NCI-H2196 treated with DMSO at 0.1 percent for 48 hours (cell line): ENCODE measurements around the gene EXOC6B.

Source experiments
- DNase-seq: peaks from one replicate; lab custom pipeline; 2025; ENCODE audit not compliant: unreplicated experiment; lab: John Stamatoyannopoulos, UW

The EXOC6B gene

DNA sequence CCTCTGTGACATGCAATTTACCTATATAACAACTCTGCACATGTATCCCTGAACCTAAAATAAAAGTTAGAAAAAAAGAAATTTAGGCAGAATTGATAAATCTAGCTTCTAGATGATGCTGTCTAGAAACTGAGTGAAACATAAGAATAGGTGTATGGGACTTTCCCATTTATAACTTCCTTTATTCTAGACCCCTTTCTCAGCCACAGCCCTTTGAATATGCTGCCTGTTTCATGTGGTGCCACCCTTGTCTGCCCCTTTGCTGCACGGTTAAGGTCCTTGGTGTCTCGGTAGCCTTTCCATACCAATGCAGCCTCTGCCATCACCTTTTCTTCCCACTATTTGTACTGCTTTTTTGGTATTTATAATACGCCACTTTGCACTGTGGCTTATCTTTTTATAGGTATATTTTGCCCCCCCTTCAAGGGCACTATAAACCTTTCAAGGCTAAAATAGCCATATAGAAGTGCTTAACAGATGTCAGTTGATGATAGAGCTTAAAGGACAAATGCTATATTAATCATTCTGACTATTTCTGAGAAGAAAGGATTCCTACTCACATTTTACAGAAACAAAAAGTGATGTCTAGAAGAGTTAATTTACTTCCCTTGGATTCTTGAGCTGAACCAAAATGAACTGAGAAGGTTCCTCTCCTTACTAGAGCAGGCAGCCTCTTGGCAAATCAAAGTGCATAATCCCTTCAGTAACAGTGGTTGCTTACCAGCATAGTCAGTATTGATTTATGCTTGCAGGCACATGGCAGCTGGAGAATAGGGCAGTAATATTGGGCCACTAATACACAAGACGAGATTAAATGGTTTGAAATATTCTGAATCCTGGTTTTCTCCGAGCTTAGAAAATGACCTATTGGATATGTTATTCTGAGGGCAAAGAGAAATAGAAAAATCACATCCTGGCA, 590.1 kb downstream of the EXOC6B start:
- DNase-seq, result no peak

DNA sequence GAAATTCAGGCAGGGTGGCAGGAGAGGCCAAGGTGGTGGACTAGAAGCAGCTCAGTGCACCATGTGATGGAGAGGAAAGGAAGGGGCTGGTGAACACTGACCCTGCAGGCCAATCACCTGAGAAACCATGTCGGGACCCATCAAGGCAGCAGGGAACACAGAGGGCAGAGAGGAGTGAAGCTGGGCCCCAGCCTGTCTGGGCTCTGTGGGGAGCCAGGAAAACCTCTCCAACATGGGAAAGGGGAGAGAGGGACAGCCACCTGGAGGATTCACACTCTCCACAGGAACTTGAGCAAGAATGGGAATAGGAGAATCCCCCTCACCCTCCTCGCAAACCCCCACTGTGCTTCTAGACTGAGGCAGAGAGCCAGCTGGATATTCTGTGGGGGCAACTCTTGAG, 592.6 kb downstream of the EXOC6B start:
- DNase-seq, result no peak

DNA sequence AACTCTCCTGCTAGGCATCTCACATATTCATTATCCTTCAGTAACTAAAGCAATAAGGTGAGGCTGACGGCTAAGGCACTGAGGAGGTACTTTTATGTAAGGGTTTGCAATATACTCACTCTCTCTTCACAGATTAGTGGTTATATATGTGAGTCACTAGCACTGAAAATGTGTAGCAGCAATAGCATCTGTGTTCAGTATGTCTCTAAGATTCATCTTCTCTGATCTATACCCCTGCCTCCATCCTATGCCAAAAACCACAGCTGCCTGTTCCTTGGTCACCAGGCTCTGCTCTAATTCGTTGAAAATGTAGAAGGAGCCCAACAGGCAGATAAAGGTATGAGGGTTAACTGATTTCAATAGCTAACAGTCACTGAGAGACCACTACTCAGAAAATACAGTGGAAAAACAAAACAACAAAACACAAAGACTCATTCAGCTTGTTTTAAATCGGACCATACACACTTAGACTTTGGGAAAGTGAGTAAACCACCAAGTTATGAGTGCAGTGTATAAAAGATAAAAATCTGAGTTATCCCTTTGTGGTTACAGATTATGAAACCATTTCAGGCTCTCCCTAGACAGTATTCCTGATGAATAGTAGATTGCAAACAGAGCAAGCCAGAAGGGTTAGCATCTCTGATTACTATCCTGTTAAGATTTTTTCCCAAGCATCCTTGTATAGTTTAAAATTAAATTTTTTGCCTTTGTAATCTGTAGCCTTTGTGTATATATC, 602.8 kb downstream of the EXOC6B start:
- no peak for DNase-seq

DNA sequence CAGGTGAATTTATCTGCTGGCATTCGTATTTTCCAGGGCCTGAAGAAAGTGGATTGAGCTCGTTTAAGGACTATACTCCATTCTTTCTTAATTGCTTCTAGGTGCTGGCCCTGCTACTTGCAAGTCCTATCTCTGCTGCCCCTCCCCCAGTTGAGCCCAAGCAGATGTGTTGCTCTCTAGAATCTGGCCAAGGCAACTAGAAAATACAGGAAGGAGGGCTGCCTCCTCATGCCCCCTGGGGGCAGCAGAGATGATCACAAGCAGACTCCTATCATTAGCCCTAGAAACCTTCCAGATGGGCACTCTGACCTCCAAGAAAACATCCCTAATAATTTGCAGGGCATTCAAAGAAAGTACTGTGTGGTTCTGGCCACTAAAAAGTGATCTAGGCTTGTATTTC, 605.7 kb downstream of the EXOC6B start:
- no peak for DNase-seq

DNA sequence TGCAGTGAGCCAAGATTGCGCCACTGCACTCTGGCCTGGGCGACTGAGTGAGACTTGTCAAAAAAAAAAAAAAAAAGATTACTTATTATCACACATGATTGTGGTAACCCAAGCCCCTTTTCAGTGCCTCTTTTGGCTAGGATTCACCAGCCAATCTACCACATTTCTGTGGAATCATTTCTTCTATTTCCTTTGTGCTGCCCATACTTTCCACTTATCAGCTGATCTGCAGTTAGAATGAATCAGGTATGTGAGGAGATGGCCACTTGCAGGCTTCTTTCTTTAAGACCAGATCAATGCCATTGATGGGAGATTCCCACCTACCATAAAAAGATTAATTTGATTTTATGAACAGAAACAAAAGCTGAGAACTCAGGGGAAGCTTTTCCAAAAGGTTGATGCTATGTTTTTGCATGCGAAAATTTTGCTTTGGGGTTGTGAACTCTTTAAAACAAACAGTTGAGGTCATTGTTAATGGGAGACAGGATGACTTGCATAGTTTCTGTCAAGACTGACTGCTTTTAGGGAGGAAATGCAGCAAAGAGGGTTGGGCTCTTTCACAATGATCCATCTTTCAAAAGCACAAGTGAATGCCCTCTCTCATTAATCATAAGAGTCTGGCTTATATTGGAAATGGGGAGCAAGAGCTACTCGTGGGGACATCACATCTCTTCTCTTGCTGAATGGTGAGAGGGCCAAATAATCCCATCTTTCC, 611.2 kb downstream of the EXOC6B start:
- no peak for DNase-seq

DNA sequence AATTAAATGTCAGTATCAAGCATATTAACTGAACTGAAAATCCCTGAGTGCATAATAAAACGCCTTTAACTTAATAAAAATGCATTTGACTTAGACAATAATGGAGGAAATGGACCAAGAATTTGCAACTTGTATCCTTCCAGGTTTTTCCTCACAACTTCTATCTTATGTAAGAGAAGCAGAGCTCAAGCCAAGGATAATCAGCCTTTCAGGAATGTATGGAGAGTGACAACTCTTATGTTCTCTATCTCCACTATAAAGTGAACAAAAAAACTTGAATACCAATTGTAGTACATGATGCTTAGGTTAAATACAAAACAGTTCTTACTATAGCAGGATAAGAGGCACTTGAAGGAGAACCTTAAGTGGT, 613.4 kb downstream of the EXOC6B start:
- no peak for DNase-seq

DNA sequence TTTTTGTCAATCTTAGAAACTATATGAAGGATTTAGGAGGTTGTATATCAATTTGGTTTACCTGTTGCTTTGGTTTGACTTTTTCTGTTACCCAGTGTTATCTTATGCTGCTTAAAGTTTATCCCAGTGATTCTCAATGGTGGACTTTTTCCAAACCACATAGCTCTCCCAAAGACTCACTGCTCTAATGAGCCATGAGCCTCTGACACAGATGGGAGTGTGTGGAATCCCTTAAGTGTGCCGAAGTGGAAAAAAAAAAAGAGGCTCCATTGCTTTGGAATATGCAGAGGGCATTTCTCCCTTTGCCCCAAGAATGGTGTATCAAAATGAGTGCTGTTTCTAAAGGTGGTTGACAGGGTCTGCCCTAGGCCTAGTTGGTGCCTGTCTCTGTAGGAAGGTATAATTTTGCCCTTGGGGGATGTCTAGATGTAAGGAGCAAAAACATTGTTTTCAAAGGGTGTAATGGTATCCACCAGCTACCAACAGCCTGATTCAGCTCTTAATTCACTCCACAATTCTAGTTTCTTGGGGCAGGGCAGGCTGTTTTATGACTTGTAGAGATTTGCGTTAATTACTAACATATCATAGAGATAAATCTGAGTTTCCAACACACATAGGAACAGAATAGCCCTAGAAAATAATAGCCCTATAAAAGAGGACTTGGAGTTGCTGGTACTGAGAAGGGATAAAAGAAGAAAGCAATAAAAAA, 613.9 kb downstream of the EXOC6B start:
- DNase-seq, result no peak

DNA sequence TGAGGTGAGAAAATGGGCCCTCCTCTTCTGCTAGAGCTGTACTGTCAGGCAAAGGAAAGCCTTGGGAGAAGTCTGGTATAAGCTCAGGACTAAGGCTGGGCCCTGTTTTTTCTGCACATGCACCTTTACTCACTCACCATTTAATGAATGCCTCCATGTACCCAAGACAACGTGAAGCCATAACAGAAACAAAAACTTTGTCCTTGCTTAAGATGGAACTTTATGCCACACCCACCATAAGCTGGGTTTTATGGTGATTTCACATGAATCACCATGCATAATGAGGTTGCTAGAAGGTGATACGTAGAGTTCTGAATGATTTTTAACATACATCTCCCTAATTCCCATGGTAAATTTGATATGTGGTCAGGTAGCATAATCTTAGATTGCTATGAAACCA, 614.5 kb downstream of the EXOC6B start:
- DNase-seq, result no peak

DNA sequence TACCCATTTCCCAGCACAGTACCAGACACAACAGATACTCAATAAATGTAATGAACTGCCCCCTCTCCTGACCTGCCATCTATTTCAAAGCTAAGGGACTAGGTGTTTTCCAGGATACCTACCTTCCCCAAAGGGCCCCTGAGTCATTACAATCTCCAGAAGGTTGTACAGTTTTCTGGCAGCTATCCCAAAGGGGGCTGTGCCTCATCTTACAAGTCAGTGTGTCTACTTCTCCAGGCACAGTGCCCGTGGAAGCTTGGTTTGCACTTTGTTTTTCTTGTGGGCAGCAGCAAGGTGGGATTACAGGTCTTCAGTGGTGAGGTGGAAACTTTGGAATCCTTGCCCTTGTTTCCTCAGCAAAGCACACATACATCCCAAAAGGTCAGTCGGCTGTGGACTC, 615.4 kb downstream of the EXOC6B start:
- DNase-seq, result no peak

DNA sequence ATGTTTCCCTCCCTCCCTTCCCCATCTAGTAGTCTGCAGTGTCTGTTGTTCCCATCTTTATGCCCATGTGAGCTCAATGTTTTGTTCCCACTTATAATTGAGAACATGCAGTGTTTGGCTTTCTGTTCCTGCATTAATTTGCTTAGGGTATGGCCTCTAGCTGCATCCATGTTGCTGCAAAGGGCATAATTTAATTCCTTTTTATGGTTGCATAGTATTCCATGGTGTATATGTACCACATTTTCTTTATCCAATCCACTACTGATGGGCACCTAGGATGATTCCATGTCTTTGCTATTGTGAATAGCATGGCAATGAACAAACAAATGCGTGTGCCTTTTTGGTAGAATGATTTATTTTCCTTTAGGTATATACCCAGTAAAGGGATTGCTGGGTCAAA, 617.6 kb downstream of the EXOC6B start:
- DNase-seq, result no peak

DNA sequence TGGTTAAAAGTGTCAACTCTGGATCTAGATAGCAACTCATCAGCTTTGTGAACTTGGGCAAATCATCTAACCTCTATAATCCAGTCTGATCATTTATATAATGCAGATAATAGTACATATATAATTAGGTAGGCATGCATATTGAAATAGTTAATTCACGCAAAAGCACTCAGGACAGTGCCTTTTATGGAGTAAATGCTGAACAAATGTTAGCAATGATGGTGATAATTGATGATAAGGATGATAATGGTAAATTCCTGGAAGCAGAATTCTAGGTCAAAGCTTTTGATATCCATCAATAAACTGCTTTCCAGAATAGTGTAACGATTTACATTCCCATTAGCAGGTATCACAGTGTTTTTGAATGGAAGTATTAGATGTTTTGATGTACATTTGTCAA, 618.5 kb downstream of the EXOC6B start:
- no peak for DNase-seq

DNA sequence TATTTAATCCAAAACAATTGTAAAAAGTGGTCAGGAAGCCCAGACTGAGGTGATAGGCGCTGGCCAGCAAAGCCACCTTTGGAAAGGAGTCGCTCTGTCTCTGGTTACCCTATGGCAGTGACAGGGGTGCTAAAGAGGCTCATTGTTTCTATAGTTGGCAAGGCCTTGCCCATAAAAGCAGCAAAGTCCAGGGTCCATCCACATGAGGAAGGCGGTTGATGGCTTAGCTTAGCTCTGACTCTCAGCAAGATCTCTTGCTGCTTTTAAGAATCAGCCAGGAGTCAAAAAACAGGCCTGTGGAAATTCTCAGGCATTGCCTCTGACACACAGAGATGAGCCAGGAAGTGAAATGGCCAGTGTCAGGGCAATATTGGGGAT, 620.3 kb downstream of the EXOC6B start:
- no peak for DNase-seq

DNA sequence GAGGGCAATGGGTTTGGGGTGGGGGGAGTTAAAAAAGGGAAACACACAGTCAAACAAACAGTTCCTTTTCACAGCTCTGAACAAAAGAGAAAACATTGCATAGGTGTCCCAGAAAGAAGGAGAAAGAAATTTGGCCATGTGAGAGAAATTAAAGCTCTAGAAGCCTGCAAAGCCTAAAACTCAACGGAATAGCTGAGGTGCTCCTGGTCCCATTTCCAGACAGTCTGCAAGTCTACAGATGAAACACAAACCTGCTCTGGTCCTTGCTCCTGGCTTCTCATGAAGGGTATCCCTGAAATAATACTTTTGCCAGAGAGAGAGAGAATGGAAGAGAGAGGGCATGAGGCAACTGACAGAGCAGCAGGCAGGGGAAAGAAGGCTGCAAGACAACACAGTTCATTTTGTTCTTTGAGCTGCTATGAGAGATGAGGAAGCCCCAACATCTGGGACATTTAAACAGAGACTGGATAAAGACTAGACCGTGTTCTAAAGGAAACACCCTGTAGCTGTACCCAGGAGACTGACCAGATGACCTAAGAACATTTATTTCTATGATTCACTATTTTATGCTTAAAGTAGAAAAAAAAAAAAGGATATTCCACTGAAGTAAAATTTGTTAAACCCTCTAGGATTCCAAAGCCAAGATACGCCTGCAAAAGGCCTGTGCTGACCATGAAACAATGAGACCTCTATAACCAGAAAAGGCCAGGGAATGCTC, 620.9 kb downstream of the EXOC6B start:
- DNase-seq, result no peak

DNA sequence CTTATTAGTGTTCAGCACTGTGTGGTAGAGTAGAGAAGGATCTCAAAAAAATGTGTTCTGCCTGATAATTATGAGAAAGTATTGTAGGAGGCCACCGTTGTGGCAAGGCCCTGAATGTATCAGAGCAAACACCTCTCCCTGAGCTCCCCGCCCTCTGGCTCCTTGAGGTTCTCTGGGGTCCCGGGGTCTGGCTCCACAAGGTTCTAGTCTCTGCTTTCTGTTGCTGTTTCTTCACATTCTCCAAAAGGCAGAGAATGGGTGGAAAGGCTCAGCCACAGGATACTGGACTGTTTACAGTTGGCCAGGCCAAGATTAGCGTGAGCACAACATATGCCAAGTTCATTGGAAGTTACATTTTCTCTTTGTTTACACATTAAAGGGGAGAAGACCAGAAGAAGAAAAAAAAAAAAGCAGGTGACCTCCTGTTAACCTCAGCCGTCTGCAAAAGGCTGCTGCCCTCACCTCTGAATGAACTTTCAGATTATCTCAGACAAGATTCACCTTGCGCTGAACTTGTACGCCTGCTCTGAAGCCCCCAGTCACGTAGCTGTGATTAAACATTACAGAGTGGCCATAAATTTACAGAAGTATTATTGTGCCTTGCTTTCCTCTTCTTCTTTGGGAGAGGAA, 621.6 kb downstream of the EXOC6B start:
- DNase-seq, result no peak

DNA sequence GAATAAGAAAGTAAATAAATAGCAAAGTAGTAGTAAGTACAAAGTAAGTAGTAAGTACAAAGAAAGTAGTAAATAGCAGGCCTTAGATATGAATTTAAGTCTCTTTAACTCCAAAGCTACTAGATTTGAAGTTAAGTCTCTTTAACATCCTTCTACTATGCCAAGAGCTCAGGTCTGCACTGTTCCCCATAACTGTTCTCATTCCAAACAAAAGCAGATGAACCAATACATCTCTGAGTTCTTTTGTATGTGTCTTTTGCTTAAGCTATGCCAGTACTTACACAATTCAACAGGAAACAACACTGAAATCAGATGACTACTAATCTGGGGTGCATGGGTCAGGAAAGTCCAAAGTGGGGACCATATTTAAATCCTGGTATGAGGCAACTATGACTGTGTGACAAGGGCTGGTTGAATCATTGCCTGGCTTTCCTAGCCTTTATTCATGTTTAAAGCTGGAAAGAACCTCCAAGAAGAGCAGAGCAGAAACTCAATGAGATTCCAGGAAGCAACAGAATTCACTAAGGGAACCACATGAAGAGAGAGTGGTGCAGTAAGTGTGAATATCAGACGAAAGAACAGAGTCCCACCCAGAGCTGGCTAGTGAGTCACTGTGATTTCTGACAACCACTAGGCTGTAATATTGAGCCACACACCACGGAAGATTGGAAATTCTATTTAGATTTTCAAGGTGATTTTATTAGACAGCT, 627.1 kb downstream of the EXOC6B start:
- no peak for DNase-seq

DNA sequence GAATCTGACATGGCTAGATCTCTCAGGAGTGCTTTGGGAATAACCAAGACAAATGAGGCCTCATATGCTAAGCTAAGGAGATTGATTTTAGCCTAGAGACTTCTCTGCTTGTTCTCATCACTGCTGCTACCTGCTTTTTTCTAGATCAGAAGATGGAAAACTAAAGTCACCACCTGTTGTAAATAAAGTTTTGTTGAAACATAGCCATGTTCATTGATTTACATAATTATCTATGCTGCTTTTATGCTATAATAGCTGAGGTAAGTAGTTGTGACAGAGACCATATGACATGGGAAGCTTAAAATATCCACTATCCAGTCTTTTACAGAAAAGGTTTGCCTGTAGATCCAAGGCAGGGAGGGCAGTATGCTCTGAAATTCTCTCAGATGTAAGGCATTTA, 632.1 kb downstream of the EXOC6B start:
- DNase-seq, result no peak

DNA sequence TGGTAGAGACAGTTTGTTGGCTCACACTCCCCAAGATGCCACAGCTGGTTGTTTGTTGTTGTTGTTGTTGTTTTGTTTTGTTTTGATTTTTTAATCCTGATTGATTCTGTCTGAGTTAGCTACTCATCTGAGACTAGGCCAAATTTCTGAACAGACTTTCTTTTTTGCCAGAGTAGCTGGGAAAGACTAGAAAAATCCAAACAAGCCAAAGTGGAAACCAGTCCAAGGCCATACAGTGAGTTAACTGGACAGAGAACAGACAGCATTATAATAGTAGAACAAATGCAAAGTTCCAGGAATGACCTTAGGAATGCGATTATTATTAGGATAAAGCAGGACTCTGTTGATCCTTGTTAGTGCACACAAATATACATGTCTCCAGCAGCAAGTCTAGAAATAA, 634.4 kb downstream of the EXOC6B start:
- DNase-seq, result no peak

DNA sequence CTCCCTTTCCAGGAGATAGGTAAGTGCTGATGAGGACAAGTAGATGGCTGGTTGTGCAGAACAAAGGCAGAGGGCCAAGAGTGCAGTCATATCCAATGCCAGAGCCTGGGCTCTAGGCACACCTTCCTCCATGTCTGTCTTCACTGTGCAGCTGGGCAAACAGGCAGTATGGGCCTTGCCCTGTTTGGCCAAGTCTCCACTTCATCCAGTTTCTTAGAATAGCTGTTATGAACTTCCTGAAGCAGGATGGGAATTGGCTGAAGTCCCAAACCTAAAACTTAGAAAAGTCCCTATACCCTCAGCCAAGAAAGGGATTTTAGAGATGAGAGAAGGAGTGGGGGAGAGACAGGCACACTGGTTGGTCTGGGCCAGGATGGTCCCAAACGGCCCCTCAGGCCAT, 640.6 kb downstream of the EXOC6B start:
- DNase-seq, result no peak

DNA sequence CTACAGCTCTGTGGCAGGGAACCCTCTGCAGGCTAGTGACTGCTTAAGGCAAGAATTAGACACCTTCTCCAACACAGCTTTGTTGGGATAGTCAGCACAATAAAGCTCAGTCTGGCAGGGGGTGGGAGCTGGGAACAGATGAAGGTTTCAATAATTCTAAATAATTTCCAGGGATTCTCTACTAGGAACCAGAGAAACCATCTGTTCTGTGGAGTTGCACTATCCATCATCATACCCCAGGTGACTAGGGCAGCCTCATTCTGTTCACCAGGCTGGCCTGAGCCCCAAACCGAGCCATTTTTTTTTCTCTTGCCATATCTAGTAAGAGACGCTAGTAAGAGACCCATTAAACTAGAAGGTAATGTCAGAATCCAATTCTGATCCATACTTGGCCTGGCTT, 642.4 kb downstream of the EXOC6B start:
- DNase-seq, result no peak

DNA sequence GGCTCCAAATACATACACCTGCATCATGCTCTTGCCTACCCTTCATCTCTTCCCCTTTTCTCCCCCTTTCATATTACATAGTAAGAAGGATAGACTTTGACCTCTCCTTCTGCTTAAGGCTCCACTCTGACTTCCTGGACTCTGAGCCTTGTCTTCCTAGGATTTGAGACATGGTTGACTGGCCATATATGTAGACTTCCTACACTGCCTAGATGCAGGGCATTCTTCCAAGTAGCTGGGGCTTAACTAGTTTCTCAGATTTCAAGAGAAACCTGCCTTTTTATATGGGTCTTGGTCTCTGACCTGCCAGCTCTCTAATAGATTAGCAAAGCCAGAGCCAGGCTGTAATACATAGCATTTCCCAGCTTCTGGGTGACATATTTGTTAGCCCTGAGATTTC, 642.8 kb downstream of the EXOC6B start:
- no peak for DNase-seq
